HG03196 (cell line): ENCODE data around the gene FER1L5.

Experiments used
- ATAC-seq: cut with Tn5 transposase; IDR thresholded peaks from one replicate; pipeline ENCODE4 v1.9.1; 2021; ENCODE audit not compliant: unreplicated experiment

FER1L5 gene

DNA sequence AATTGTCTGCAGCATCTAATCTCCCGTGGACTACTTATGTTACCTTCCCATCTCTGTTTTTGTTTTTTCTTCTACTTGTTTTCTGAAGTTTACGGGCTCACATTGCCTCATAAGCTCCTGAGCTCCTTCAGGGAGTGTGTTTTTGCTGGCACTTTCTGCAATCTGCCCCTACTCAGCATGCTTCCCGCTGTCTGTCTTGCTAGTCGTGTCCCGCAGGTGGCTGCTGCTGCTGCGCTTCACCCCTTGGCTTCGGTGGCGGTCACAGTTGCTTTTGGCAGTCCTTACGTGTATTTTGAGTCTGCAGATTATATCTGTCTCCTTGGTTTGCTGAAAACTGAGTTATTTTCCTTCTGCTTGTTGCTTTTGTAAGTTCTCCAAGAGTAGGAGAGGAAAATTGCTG, 37.3 kb downstream of the FER1L5 start:
- no peak for ATAC-seq

DNA sequence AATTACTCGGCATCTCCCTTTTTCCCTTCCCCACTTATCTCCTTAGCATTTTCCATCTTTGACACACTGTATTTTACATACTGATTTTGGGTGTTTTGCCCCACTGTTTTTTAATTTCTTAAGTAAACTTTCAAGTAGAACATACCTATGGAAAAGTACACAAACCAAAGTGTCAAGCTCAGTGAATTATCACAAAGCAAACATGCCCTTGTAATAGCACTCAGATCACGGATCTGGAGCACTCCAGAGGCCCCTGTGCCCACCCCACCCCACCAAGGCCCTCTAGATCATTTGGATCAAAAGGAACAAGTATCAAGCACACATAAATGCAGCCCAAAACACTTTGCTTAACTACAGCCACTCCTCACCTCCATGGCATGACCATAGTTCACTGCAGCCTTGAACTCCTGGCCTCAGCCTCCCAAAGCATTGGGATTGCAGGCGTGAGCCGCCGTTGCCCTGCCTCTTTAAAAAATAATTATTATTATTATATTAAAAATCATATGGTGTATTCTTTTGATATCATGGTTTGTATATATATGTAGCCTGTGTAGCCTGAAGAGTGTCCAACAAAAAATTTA, 38.1 kb downstream of the FER1L5 start:
- no peak for ATAC-seq

DNA sequence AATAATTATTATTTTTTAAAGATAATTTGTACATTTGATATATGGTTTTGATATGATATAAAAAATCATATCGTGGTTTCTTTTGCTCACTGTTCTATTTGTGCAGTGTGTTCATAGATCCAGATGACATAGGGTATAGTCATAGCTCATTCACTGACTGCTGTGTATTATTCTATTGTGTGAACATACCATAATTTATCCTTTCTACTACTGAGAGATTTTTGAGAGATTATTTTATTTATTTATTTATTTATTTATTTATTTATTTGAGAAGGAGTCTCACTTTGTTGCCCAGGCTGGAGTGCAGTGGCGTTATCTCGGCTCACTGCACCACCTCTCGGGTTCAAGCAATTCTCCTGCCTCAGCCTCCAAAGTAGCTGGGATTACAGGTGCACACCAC, 39.0 kb downstream of the FER1L5 start:
- ATAC-seq = no peak

DNA sequence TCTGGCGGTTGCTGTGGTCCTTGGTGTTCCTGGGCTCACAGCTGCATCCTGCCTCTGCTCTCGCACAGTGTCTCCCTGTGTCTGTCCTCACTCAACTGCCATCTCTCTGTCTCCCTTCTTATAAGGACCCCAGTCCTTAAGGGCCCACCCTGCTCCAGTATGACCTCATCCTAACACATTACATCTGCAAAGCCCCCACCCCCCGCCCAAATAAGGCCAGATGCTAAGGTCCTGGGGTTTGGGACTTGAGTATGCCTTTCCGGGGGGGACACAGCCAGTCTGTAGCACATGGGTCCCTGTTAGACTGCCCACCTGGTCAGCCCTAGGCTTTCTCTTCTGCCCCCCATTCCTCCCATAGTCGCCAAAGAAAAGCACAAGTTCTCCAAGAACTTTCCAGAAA, 40.7 kb downstream of the FER1L5 start:
- ATAC-seq = no peak

DNA sequence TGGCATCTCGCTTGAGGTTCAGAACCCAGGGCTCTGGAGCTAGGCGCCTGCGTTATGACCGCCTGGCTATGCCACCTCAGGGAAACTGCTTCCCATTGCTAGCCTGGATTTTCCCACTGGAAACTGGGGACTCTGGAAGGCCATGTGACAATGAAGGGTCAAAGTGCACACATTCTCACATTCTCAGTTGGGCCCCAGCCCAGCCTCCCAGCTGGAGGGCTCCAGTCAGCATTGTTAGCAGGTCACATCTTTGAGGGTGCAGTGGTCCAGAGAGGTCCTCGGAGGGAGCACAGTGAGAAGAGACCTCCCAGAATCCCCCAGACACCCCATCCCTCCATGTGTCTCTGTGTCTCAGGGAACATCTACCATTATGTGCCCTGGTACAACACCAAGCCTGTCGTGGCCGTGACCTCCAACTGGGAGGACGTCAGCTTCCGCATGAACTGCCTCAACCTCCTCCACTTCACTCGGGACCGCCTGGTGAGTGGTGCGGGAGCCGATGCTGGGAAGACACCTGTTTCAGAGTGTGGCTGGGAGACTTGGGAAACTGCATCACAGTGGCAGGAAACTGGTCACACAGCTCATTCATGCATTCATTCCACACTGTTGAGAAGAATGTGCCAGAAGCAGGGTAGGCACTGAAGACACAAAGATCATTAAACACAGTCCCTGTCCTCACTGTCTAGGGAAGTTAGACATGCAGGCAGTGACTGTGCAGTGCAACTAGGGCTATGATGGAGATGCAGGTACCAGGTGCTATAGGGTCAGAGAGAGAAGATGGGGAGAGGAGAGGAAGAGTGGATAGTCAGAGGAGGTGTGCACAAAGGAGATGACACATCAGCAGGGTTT, 41.6 kb downstream of the FER1L5 start:
- no peak for ATAC-seq

DNA sequence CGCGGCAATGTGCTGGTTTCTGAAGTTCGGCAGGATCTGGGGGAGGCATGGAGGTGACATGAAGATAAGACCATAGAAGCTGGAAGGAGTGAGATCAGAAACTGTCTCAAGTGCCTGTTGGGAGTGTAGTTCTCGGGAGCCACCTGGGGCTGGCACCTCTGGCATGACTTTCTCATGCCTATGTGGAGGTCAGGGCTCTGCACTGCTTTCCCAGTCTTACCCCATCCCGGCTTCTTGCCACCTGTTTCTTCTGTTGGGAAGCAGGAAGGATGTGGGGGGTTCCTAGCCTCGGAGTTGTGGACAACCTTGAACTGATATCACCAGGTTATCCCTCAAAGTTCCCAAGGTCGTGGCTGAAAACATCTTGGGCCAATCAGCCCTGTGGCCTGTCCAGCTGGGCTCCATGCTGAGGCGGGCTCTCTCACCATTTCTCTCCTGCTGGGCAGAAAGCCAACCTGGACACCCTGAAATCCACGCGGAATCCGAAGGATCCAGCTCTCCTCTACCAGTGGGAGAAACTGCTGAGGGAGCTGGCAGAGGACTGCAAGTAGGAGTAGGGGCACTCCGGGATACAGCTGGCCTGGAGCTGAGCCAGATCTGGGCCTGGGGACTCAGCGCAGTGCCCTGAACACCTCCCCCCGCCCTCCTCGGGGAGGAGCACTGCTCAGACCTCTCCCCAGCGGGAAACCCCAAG, 42.5 kb downstream of the FER1L5 start:
- ATAC-seq = no peak

DNA sequence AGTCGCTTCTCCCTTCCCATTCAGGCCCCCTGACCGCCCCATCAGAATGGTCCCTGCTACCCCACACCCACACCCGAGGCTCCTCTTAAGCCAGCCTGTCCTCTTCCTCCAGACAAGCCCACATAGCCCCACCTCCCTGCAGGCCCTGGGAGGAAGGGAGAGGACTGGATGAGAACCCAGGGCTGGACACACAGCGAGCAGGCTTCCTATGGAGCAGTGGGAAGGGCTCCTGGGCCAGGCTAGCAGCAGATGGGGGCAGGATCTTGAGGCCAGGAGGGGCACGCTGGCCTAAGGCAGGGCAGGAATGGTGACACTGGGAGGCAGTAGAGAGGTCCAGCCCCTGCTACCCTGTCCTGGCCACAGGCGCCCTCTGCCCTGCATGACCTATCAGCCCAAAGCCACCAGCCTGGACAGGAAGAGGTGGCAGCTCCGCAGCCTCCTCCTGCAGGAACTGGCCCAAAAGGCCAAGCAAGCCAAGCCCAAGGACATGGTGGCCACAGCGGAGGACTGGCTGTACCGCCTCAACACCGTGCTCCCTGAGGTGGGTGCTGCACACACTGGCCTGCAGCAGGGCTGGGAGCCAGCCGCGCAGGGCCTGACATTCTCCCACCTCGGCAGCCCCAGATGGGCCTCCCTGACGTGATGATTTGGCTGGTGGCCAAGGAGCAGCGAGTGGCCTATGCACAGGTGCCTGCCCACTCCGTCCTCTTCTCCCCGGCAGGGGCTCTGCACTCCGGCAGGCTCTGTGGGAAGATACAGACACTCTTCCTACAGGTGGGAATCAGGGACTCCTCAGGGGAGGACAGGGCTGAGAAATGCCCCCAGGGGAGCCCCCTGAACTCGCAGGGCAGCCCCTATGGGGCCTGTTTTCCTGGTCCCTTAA, 43.3 kb downstream of the FER1L5 start:
- no peak for ATAC-seq

DNA sequence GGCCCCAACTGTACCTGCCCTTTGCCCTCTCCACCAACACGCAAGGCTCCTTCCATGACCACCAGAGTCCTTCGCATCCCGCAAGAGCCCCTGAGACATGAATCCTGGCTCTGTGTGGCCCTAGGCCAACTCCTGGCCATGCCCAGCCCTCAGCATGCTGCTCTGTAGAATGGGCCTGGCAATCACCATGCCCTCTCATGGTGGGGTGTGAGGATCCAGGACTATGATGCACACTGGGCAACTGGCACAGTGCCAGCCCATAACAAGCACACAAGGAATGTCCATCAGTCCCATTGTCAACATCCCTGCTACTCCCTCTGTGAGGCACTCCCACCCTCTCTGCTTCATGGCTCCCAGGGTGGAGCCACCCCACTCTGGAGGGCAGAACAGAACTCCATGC, 44.7 kb downstream of the FER1L5 start:
- no peak for ATAC-seq

DNA sequence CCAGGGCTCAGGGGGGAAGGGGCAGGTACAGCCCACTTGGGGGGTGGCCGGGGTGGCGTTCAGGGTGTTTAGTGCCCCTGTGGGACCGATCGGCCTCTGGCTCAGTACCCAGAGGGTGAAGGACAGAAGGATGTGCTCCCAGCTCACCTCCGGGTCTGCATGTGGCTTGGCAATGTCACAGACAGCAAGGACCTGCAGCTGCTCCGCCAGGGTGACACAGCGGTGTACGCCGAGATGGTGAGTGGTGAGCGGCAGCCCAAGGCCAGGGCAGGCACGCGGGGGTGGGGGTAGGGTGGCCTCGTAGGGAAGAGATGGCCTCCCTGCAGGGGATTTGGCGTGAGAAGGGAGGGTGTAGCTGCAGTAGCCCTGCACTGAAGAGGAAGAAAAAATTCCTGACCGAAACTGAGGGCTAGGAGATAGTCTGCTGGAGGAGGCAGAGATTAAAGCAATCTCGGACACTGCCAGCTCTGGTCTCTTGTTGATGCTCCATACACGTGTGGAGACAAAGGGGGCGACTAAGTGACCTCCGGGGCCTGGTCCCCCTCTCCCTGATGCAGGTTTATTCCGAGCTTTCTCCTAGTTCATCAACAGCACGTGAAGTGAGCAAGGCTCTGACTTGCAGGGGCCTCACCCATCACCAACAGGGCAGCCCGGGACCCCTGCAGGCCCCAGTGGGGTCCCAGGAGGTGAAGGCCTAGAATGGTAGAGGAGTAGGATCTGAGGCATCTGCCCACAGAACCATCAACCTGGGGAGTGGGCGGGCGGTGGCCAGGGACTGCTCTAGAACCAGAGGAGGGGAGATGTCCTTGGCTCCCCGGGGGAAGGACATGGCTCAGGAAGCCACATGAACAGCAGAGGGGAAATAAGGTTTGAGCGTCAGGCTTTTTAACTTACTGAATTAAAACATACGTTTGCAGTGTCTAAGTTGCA, 45.4 kb downstream of the FER1L5 start:
- ATAC-seq = no peak

DNA sequence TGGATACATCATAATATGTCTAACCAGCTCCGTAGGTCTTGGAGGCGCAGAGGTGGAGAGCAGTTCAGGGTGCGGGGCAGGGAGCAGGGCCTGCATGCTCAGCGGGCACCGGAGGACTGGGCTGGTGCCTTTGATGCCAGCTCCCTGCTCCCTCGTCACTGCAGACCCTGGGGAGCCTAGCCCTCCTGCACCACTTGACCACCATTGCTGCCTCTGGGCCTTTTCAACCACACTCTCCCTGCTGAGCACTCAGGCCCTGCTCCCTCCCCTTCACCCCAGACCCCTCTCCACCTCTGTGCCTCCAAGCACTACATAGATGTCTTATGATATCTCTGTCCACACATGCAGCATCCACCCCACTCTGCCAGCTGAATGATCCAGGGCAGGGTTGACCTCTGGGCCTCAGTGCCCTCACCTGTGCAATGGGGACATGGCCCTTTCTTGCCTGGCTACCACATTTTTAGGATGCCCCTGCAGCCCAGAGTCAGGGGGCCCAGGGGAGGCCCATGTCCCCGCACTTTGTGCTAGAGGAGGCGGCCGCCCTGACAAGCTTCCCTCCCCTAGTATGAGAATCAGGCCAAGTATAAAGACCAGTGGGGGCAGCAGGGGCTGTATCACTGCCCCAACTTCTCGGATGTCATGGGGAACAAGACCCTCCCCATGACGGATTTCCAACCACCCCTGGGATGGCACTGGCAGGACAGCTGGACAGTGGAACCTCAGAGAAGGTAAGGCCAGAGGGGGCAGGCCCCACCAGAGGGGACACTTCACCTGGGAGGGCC, 46.3 kb downstream of the FER1L5 start:
- no peak for ATAC-seq

DNA sequence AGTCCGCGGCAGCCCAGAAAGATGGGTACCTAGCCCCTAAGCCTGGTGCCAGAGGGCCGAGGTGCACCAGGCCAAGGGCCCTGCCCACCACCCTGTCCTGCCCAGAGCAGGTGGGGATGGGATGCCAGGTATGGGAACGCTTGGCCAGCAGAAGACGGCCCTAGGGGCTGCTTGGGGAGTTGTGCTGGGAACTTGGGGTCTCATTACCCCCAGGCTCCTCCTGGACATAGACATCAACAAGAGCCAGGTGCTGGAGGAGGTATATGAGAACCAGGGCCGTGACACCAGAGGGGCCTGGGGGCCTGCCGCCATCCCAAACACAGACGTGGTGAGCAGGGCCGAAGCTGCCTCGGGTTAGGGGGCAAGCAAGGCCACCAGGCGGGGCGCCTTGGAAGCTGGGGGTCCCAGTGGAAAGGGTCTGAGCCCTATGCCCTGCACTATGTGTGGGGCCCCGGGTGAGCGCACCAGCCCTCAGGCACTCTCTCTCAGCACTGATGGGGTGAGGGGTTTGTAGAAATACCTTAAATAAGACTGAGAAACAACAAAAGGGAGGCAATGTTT, 46.9 kb downstream of the FER1L5 start:
- ATAC-seq = no peak

DNA sequence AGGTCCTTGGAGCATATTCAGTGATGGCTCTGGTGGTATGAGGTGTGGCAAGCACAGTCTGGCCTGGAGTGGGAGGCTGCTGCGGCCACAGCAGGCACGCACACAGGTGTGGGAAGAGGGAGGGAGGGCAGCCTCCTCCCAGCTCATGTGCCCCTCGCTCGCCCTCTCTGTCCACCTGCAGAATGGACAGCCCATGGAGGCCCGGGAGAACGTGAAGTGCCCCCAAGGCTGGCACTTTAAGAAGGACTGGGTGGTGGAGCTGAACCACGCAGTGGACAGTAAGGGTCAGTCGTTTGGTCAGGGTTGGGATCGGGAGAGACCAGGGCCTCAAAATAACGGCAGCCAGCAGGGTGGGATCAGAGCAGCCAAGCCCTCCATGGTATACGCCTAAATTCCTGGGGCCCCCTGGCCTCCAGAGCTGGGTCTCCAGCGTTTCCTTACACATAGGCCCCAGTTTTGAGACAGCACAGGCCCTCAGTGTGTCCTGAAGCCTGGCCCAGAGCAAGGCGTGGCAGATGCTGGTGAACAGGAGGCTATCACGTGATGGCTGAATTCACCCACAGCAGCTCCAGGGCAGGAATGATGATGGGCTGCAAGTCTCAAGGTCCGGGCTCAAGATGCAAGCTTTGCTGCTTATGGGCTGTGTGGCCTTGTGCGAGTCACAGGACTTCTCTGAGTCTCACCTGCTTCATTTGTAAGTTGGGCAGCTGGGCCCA, 47.9 kb downstream of the FER1L5 start:
- ATAC-seq = no peak

DNA sequence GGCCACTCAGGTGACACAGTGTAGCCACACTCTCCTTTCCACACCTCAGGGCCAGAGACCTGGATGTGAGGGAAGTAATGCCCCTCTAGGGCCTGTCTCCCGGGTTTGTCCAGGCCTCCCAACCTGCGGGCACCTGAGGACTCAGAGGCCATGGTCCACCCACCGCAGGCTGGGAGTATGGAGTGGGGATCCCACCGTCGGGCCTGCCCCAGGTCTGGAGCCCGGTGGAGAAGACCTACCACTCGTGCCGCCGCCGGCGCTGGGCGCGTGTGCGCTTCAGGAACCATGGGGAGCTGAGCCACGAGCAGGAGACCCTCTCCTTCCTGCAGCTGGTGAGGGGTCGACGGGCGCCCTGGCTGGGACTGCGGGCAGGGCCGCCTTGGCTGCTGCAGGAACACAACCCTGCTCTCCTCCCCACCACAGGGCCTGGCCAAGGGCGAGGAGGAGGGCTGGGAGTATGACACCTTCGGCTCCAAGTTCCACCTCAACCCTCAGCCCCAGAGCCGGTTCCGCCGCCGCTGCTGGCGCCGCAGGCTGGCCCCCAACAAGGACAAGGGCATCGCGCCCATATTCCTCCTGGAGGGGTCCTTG, 48.6 kb downstream of the FER1L5 start:
- no peak for ATAC-seq

DNA sequence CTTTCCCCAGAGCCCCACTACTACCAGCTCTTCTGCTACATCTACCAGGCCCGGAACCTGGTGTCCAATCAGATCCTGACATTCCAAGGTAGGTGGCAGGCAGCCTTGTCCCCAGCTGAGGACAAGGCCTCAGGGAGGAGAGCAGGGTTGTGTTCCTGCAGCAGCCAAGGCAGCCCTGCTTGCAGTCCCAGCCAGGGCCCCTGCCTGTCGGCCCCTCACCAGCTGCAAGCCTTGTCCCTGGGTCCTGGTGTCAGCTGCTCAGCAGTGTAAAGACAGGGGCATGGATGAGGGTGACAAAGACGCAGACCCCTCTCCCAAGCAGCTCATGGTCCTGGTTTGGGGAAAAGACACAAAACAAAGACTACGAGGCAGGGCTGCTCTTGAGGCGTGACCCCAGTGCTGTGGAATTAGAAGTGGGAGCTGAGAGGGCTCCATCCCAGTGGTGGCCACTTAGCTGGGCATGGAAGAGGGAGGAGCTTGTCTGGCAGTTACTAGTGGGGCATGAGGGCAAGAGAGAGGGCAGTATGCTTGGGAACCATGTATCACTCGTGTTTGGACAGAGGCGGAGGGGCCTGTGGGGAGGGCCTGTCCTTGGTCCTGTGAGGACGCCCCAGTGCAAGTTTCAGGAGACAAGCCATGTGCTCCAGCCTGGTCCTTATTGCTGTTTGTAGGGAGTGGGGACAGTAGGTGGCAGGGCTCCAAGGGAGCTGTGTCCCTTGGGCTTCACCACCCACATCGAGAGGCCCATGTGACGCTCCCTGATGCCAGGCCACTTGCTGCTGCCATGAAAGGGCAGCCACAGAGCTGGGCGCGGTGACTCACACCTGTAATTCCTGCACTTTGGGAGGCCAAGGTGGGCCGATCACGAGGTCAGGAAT, 49.8 kb downstream of the FER1L5 start:
- no peak for ATAC-seq

DNA sequence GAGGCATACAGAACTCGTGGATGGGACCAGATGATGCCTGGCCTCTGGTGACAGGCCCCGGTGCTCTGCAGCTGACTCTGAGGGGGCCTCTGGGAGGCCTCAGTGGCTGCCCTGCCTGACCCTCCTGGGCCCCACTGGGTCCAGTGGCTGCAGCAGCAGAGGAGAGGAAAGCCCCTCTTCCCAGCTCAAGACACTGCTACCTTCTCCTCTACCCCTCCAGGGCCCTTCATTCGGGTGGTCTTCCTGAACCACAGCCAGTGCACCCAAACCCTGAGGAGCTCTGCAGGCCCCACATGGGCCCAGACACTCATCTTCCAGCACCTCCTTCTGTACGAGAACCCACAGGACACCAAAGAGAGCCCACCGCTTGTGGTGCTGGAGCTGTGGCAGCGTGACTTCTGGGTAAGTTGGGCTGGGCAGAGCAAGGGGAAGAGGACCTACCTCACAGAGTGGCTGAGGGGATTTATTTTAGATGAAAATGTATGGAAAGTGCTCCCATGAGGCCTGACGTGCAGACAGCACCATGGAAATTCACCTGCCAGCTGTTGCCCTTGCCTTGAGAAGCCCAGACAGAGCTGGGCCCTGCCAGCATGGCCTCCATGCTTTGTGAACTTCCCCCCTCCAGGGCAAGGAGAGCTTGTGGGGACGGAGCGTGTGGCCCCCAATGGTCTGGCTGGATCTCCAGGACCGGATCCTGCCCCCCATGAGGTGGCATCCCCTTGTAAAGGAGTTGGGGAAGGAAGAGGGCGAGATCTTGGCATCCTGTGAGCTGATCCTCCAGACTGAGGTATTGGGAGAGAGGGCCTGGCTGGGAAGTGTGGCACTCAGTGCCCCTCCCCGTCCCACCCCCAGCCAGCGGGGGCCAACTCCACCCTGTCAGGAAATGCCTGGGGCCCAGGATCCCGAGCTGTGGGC, 51.0 kb downstream of the FER1L5 start:
- ATAC-seq = no peak

DNA sequence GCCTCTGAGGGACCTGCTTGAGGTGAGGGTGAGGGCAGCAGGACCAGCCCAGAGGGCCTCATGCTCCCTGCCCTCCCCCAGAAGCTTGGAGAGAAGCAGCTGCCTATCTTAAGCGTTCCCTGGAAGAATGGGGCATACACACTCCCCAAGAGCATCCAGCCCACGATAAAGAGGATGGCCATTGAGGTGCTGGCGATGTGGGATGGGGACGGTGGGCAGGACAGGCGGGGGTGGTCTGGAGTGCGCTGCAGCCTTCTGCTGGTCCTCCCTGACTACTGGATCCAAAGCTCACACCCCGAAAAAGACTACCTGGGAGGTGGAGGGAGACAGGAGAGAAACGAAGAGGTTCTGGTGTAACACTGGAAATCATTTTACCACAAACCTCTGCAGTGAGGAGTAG, 51.7 kb downstream of the FER1L5 start:
- no peak for ATAC-seq
